ENCODE measurements around the gene KL. TPM values are rescaled to one million over a fixed set of nuclear protein-coding genes. Genes with fewer than 3 reads are reported as not detected.

KL gene
- polyA plus RNA-seq, 2 donors: 0.08 to 0.32 TPM

DNA sequence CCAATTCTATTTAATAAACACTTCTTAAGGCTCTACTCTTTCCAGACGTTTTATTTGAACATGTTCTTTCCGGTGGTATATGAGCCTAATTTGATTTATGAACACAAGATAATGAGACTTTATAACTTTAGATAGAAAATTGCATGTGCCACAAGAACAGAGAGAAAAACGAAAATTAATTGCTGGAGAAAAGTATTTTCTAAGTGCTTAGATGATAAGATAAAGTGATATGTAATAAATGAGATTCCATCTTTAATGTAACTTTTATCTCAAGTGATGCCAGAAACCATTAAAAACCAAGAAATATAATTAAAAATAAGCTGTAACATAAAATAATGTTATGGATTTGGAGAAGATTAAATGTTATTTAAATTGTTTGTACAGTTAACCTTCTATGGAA, 33.2 kb upstream of the KL start:
- WGBS, 2 donors: 49 to 61% methylated on average over 3 of the region's 3 CpGs
- Histone ChIP-seq H3K36me3 (ENCODE audit: control insufficient read depth in 2 of 2, insufficient read depth in 2 of 2, low read length in 1 of 2) (no peaks in the 10 kb centered on the region), H3K4me1 (ENCODE audit: control insufficient read depth in 2 of 2, insufficient read depth in 2 of 2, low read length in 1 of 2) (no peaks in the 10 kb centered on the region), H3K27ac (ENCODE audit: low read depth in 2 of 2, low read length in 1 of 2) (no peak overlapping the region), H3K9me3 (ENCODE audit: control insufficient read depth in 2 of 2, insufficient read depth in 1 of 2, low read depth in 1 of 2, low read length in 1 of 2) (no peaks in the 10 kb centered on the region), H3K27me3 (ENCODE audit: control insufficient read depth in 1 of 2, insufficient read depth in 2 of 2, low read length in 2 of 2) (no peaks in the 10 kb centered on the region), H3K4me3 (ENCODE audit: low read depth in 1 of 2, low read length in 2 of 2) (no peak overlapping the region)

GRCh38 chr13:32984857-32985626, 31.2 kb upstream of the KL start:
- Histone ChIP-seq H3K4me3 (ENCODE audit: low read depth in 1 of 2, low read length in 2 of 2) (no peak overlapping the region), H3K27me3 (ENCODE audit: control insufficient read depth in 1 of 2, insufficient read depth in 2 of 2, low read length in 2 of 2) (no peaks in the 10 kb centered on the region), H3K9me3 (ENCODE audit: control insufficient read depth in 2 of 2, insufficient read depth in 1 of 2, low read depth in 1 of 2, low read length in 1 of 2) (no peaks in the 10 kb centered on the region), H3K36me3 (ENCODE audit: control insufficient read depth in 2 of 2, insufficient read depth in 2 of 2, low read length in 1 of 2) (no peaks in the 10 kb centered on the region), H3K27ac (ENCODE audit: low read depth in 2 of 2, low read length in 1 of 2) (no peak overlapping the region), H3K4me1 (ENCODE audit: control insufficient read depth in 2 of 2, insufficient read depth in 2 of 2, low read length in 1 of 2) (no peaks in the 10 kb centered on the region)
- 69 to 72% methylated on average over 10 of the region's 10 CpGs for WGBS, 2 donors

DNA sequence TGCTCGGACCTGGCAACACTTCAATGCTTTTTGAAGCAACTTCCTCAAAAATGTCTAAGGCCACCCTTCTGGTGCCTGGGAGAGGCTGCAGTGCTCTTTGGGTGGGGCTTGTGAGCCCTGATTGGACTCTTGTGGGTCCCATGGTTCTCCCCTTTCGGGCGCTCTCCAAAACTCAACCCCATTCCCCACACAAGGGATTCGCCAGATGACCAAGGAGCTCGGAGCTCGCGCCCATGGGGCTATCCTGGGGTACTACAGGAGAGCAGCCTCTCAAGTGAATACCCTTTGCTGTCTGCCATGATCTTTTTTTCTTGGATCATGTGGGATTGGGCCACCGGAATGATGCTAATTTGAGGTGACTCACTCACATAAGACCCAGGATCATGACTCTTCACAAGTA, 29.7 kb upstream of the KL start:
- no peaks in the 10 kb centered on the region for H3K9me3 ChIP-seq (ENCODE audit: control insufficient read depth in 2 of 2, insufficient read depth in 1 of 2, low read depth in 1 of 2, low read length in 1 of 2)
- H3K27me3 ChIP-seq (ENCODE audit: control insufficient read depth in 1 of 2, insufficient read depth in 2 of 2, low read length in 2 of 2): no peaks in the 10 kb centered on the region
- WGBS, 2 donors: 93 to 95% methylated on average over 8 of the region's 8 CpGs
- H3K4me1 ChIP-seq (ENCODE audit: control insufficient read depth in 2 of 2, insufficient read depth in 2 of 2, low read length in 1 of 2): no peaks in the 10 kb centered on the region
- no peak overlapping the region for H3K27ac ChIP-seq (ENCODE audit: low read depth in 2 of 2, low read length in 1 of 2)
- no peak overlapping the region for H3K4me3 ChIP-seq (ENCODE audit: low read depth in 1 of 2, low read length in 2 of 2)
- H3K36me3 ChIP-seq (ENCODE audit: control insufficient read depth in 2 of 2, insufficient read depth in 2 of 2, low read length in 1 of 2): no peaks in the 10 kb centered on the region

GRCh38 chr13:32987462-32987861, 28.8 kb upstream of the KL start:
- Histone ChIP-seq H3K4me1 (ENCODE audit: control insufficient read depth in 2 of 2, insufficient read depth in 2 of 2, low read length in 1 of 2) (no peaks in the 10 kb centered on the region), H3K36me3 (ENCODE audit: control insufficient read depth in 2 of 2, insufficient read depth in 2 of 2, low read length in 1 of 2) (no peaks in the 10 kb centered on the region), H3K27me3 (ENCODE audit: control insufficient read depth in 1 of 2, insufficient read depth in 2 of 2, low read length in 2 of 2) (no peaks in the 10 kb centered on the region), H3K9me3 (ENCODE audit: control insufficient read depth in 2 of 2, insufficient read depth in 1 of 2, low read depth in 1 of 2, low read length in 1 of 2) (no peaks in the 10 kb centered on the region), H3K27ac (ENCODE audit: low read depth in 2 of 2, low read length in 1 of 2) (no peak overlapping the region), H3K4me3 (ENCODE audit: low read depth in 1 of 2, low read length in 2 of 2) (no peak overlapping the region)
- WGBS, 2 donors: 48 to 75% methylated on average over 1 of the region's 1 CpG

DNA sequence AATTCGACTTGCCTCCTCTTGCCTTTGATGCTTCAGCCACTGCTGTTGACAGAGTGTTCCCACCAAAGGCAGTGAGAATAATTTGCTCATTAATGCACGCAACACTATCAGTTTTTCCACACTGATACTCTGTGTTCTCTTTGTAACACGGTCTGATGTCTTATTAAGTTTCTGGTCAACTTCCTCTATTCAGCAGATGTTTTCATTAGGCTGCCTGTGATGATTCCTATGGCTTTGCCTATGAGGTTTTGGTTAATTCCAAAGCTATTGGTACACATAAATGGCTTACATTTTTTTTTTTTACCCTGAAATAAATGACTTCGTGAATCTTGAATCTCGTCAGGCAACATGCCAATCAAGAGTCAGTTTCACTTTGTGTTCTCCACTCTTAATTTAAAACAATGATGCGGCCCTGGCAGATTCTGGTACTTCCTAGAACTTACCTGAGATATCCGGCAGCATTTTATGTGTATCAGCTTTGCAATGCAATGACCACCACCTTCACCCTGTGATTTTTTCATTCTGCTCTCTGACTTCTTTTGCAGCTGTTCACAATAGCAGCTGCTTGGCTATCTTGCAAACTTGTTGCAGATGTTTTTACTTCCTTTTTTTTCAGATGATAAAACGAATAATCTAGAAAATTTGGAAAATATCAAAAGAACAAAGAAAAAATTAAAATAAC, 27.5 kb upstream of the KL start:
- no peaks in the 10 kb centered on the region for H3K27me3 ChIP-seq (ENCODE audit: control insufficient read depth in 1 of 2, insufficient read depth in 2 of 2, low read length in 2 of 2)
- no peaks in the 10 kb centered on the region for H3K9me3 ChIP-seq (ENCODE audit: control insufficient read depth in 2 of 2, insufficient read depth in 1 of 2, low read depth in 1 of 2, low read length in 1 of 2)
- WGBS, 2 donors: 43 to 45% methylated on average over 8 of the region's 8 CpGs
- no peaks in the 10 kb centered on the region for H3K36me3 ChIP-seq (ENCODE audit: control insufficient read depth in 2 of 2, insufficient read depth in 2 of 2, low read length in 1 of 2)
- H3K4me1 ChIP-seq (ENCODE audit: control insufficient read depth in 2 of 2, insufficient read depth in 2 of 2, low read length in 1 of 2): no peaks in the 10 kb centered on the region
- no peak overlapping the region for H3K4me3 ChIP-seq (ENCODE audit: low read depth in 1 of 2, low read length in 2 of 2)
- H3K27ac ChIP-seq (ENCODE audit: low read depth in 2 of 2, low read length in 1 of 2): no peak overlapping the region

DNA sequence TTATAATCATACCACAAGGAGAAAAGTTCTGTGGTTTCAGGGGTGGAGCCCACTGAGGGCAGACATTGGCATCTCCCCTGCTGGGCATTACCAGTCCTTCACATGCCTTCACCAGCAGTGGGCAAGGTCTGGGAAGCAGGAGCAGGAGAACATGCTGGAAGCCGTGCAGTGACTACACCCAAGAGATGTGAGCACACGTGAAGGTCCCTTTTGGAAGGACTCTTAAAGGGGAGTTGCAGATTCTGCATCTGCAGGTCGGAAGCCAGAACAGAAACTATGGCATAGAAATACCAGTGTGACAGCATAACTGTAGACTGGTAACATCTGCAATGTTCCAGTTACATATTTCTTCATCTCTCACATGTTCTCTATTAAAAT, 26.9 kb upstream of the KL start:
- Histone ChIP-seq H3K36me3 (ENCODE audit: control insufficient read depth in 2 of 2, insufficient read depth in 2 of 2, low read length in 1 of 2) (no peaks in the 10 kb centered on the region), H3K4me3 (ENCODE audit: low read depth in 1 of 2, low read length in 2 of 2) (no peak overlapping the region), H3K4me1 (ENCODE audit: control insufficient read depth in 2 of 2, insufficient read depth in 2 of 2, low read length in 1 of 2) (no peaks in the 10 kb centered on the region), H3K27me3 (ENCODE audit: control insufficient read depth in 1 of 2, insufficient read depth in 2 of 2, low read length in 2 of 2) (no peaks in the 10 kb centered on the region), H3K27ac (ENCODE audit: low read depth in 2 of 2, low read length in 1 of 2) (no peak overlapping the region), H3K9me3 (ENCODE audit: control insufficient read depth in 2 of 2, insufficient read depth in 1 of 2, low read depth in 1 of 2, low read length in 1 of 2) (no peaks in the 10 kb centered on the region)
- 59 to 63% methylated on average over 3 of the region's 3 CpGs for WGBS, 2 donors

GRCh38 chr13:32989942-32990341, 26.3 kb upstream of the KL start:
- Histone ChIP-seq H3K36me3 (ENCODE audit: control insufficient read depth in 2 of 2, insufficient read depth in 2 of 2, low read length in 1 of 2) (no peaks in the 10 kb centered on the region), H3K27ac (ENCODE audit: low read depth in 2 of 2, low read length in 1 of 2) (no peak overlapping the region), H3K4me1 (ENCODE audit: control insufficient read depth in 2 of 2, insufficient read depth in 2 of 2, low read length in 1 of 2) (no peaks in the 10 kb centered on the region), H3K4me3 (ENCODE audit: low read depth in 1 of 2, low read length in 2 of 2) (no peak overlapping the region), H3K9me3 (ENCODE audit: control insufficient read depth in 2 of 2, insufficient read depth in 1 of 2, low read depth in 1 of 2, low read length in 1 of 2) (no peaks in the 10 kb centered on the region), H3K27me3 (ENCODE audit: control insufficient read depth in 1 of 2, insufficient read depth in 2 of 2, low read length in 2 of 2) (no peaks in the 10 kb centered on the region)
- 81 to 87% methylated on average over 3 of the region's 3 CpGs for WGBS, 2 donors

- no peaks in the 10 kb centered on the region for H3K4me1 ChIP-seq (ENCODE audit: control insufficient read depth in 2 of 2, insufficient read depth in 2 of 2, low read length in 1 of 2)
- no peak overlapping the region for H3K27ac ChIP-seq (ENCODE audit: low read depth in 2 of 2, low read length in 1 of 2)
- H3K27me3 ChIP-seq (ENCODE audit: control insufficient read depth in 1 of 2, insufficient read depth in 2 of 2, low read length in 2 of 2): no peaks in the 10 kb centered on the region
- 86 to 88% methylated on average over 8 of the region's 8 CpGs for WGBS, 2 donors
- H3K36me3 ChIP-seq (ENCODE audit: control insufficient read depth in 2 of 2, insufficient read depth in 2 of 2, low read length in 1 of 2): no peaks in the 10 kb centered on the region
- H3K9me3 ChIP-seq (ENCODE audit: control insufficient read depth in 2 of 2, insufficient read depth in 1 of 2, low read depth in 1 of 2, low read length in 1 of 2): no peaks in the 10 kb centered on the region
- H3K4me3 ChIP-seq (ENCODE audit: low read depth in 1 of 2, low read length in 2 of 2): no peak overlapping the region
Measured at GRCh38 chr13:32993145-32993544, 23.1 kb upstream of the KL start.

DNA sequence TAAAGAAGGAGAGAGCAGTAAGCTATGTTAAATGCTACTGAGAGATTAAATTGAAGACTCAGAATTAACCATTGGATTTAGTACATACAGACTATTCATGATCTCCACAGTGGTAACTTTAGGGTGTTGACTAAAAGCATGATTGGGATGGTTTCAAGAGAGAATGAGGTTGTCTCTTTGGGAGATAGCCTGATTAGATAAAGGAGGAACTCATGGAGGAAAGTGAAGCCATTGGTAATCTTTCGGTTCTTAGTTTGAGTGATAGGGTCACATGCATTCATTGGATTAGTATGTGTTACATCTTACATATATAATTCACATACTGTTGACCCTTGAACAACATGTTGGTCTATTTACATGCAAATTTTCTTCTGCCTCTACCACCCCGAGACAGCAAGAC, 18.8 kb upstream of the KL start:
- Histone ChIP-seq H3K4me1 (ENCODE audit: control insufficient read depth in 2 of 2, insufficient read depth in 2 of 2, low read length in 1 of 2) (no peaks in the 10 kb centered on the region), H3K9me3 (ENCODE audit: control insufficient read depth in 2 of 2, insufficient read depth in 1 of 2, low read depth in 1 of 2, low read length in 1 of 2) (no peaks in the 10 kb centered on the region), H3K4me3 (ENCODE audit: low read depth in 1 of 2, low read length in 2 of 2) (no peak overlapping the region), H3K27me3 (ENCODE audit: control insufficient read depth in 1 of 2, insufficient read depth in 2 of 2, low read length in 2 of 2) (no peaks in the 10 kb centered on the region), H3K27ac (ENCODE audit: low read depth in 2 of 2, low read length in 1 of 2) (no peak overlapping the region), H3K36me3 (ENCODE audit: control insufficient read depth in 2 of 2, insufficient read depth in 2 of 2, low read length in 1 of 2) (no peaks in the 10 kb centered on the region)
- 92 to 93% methylated on average over 2 of the region's 2 CpGs for WGBS, 2 donors

DNA sequence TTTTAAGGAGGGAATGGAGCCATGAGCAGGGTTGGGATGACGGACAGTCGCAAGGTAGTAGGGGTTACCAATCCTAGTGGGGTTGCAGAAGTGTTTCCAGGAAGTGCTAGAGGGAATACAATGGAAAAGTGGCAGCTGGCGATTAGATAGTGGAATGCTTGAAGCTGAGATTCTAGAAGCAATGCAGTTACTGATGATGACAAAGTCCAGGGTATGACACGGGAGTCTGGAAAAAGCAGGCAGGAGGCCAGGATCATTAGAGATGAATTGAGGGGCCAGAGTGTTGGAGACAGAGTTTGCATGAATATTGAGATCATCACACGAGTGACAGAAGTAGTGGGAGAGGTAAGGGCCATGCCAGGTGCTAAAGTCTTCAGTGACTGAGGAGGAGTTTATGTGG, 17.3 kb upstream of the KL start:
- WGBS, 2 donors: 78 to 91% methylated on average over 5 of the region's 5 CpGs
- no peak overlapping the region for H3K27ac ChIP-seq (ENCODE audit: low read depth in 2 of 2, low read length in 1 of 2)

More for the DNA sequence above, 17.3 kb upstream of the KL start:
- H3K9me3 ChIP-seq (ENCODE audit: control insufficient read depth in 2 of 2, insufficient read depth in 1 of 2, low read depth in 1 of 2, low read length in 1 of 2): no peaks in the 10 kb centered on the region
- no peaks in the 10 kb centered on the region for H3K36me3 ChIP-seq (ENCODE audit: control insufficient read depth in 2 of 2, insufficient read depth in 2 of 2, low read length in 1 of 2)
- no peak overlapping the region for H3K4me3 ChIP-seq (ENCODE audit: low read depth in 1 of 2, low read length in 2 of 2)
- no peaks in the 10 kb centered on the region for H3K27me3 ChIP-seq (ENCODE audit: control insufficient read depth in 1 of 2, insufficient read depth in 2 of 2, low read length in 2 of 2)
- H3K4me1 ChIP-seq (ENCODE audit: control insufficient read depth in 2 of 2, insufficient read depth in 2 of 2, low read length in 1 of 2): no peaks in the 10 kb centered on the region

All from esophagus (tissue), 2 donors.